Measurements from ENCODE around the gene TGM5. TPM values are rescaled to one million over a fixed set of nuclear protein-coding genes. Genes with fewer than 3 reads are reported as not detected.

Gene TGM5
- total RNA-seq, 1 donor from 2014 or later, result not detected

GRCh38 chr15:43225201-43225949 is 41.4 kb downstream of the TGM5 start:
- no peak for DNase-seq (ENCODE audit: extremely low spot score, unreplicated experiment)
- Mint-ChIP-seq H3K4me3 (ENCODE audit: unreplicated experiment) (no peak overlapping the region), H3K36me3 (ENCODE audit: unreplicated experiment) (no peaks in the 10 kb centered on the region), H3K27me3 (ENCODE audit: unreplicated experiment) (peaks cover 63% of the 10 kb centered on the region), H3K27ac (ENCODE audit: unreplicated experiment) (no peak overlapping the region), H3K9me3 (ENCODE audit: unreplicated experiment) (no peaks in the 10 kb centered on the region), H3K4me1 (ENCODE audit: unreplicated experiment) (no peaks in the 10 kb centered on the region)
- TF ChIP-seq CTCF (IDR thresholded peaks at IDR 0.05), result peak; percentile 87

- no peaks in the 10 kb centered on the region for H3K9me3 Mint-ChIP-seq (ENCODE audit: unreplicated experiment)
- TF ChIP-seq CTCF (IDR thresholded peaks at IDR 0.05), result no peak
- no peaks in the 10 kb centered on the region for H3K36me3 Mint-ChIP-seq (ENCODE audit: unreplicated experiment)
- H3K4me1 Mint-ChIP-seq (ENCODE audit: unreplicated experiment), result peaks cover 15% of the 10 kb centered on the region
- no peak overlapping the region for H3K27ac Mint-ChIP-seq (ENCODE audit: unreplicated experiment)
- DNase-seq (ENCODE audit: extremely low spot score, unreplicated experiment), result no peak
- no peak overlapping the region for H3K4me3 Mint-ChIP-seq (ENCODE audit: unreplicated experiment)
- H3K27me3 Mint-ChIP-seq (ENCODE audit: unreplicated experiment), result peaks cover 45% of the 10 kb centered on the region
Measured at GRCh38 chr15:43221422-43221821, 45.3 kb downstream of the TGM5 start.

GRCh38 chr15:43220991-43221403 is 45.7 kb downstream of the TGM5 start, which contains the start of gene EPB42:
Gene EPB42 (minus strand): TSS chr15:43221018. CDS start chr15:43220825, 193 bp downstream.
- DNase-seq (ENCODE audit: extremely low spot score, unreplicated experiment), result no peak
- no peak for TF ChIP-seq CTCF (IDR thresholded peaks at IDR 0.05)
- H3K4me1 Mint-ChIP-seq (ENCODE audit: unreplicated experiment), result peaks cover 15% of the 10 kb centered on the region
- H3K27me3 Mint-ChIP-seq (ENCODE audit: unreplicated experiment), result peaks cover 45% of the 10 kb centered on the region
- H3K9me3 Mint-ChIP-seq (ENCODE audit: unreplicated experiment), result no peaks in the 10 kb centered on the region
- no peak within 1 kb of the TSS for H3K27ac Mint-ChIP-seq (ENCODE audit: unreplicated experiment)
- no peaks in the 10 kb centered on the region for H3K36me3 Mint-ChIP-seq (ENCODE audit: unreplicated experiment)
- H3K4me3 Mint-ChIP-seq (ENCODE audit: unreplicated experiment), result no peak within 1 kb of the TSS

GRCh38 chr15:43219929-43220928 is 46.5 kb downstream of the TGM5 start:
- DNase-seq (ENCODE audit: extremely low spot score, unreplicated experiment), result no peak
- Mint-ChIP-seq H3K9me3 (ENCODE audit: unreplicated experiment) (no peaks in the 10 kb centered on the region), H3K27me3 (ENCODE audit: unreplicated experiment) (peaks cover 45% of the 10 kb centered on the region), H3K4me3 (ENCODE audit: unreplicated experiment) (no peak overlapping the region), H3K4me1 (ENCODE audit: unreplicated experiment) (peaks cover 15% of the 10 kb centered on the region), H3K27ac (ENCODE audit: unreplicated experiment) (no peak overlapping the region), H3K36me3 (ENCODE audit: unreplicated experiment) (no peaks in the 10 kb centered on the region)
- TF ChIP-seq CTCF (IDR thresholded peaks at IDR 0.05), result no peak

Measured in osteocyte (in vitro differentiated cells).